Measurements from ENCODE around the gene ZER1.
"Not testable (repeated sequence)": the region's sequence is repeated elsewhere in the genome, so short reads cannot be mapped to it uniquely, and the experiment has no call there.

ZER1 gene

DNA sequence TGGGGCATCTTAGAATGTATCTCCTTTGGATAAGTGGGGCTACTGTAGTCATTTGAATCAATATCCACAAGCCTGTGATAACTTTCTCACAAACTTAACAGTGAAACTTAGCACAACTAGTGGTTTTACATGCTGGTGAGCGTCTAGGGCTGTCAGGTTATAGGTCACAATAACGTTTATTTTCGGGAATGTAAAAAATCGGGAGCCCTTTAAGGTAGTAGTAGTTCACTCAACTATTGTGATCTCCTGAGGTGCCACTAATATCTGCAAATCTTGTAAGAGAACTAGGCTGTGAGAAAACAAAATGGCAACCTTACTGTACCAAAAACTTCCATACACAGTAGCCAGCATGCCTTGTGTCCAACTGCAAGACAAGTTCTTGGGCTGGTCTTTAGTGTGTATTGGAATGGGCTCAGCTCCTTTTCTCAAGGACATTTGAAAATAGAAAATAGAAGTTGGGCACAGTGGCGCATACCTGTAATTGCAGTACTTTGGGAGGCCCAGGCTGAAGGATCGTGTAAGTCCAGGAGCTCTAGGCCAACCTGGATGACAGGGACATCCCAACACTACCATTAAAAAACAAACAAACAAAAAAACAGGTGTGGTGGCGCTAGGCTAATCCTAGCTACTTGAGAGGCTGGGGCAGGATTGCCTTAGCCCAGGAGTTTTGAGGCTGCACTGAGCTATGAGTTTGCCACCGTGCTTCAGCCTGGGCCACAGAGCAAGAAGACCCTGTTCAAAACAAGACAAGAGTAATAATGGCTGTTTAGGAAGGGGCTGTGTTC lies 74.6 kb downstream of the ZER1 start:
- in situ Hi-C loops (cut with MboI; ENCODE audit: low sequenced_read_pairs), result no loop called here
- DNase-seq (ENCODE audit: low spot score in 2 of 2), result no peak
- no peaks in the 10 kb centered on the region for H3K27me3 ChIP-seq (ENCODE audit: low read depth)
- no peak overlapping the region for H3K4me3 ChIP-seq
- no peaks in the 10 kb centered on the region for H3K9me3 ChIP-seq
- no peaks in the 10 kb centered on the region for H3K4me1 ChIP-seq
- peaks cover 48% of the 10 kb centered on the region for H3K36me3 ChIP-seq (replicated peaks)

- no peaks in the 10 kb centered on the region for H3K27me3 ChIP-seq (ENCODE audit: low read depth)
- no peaks in the 10 kb centered on the region for H3K9me3 ChIP-seq
- no peak overlapping the region for H3K4me3 ChIP-seq
- H3K4me1 ChIP-seq, result no peaks in the 10 kb centered on the region; the same call in 1 of the 2 replicates
- peaks cover 67% of the 10 kb centered on the region for H3K36me3 ChIP-seq (replicated peaks)
- no peak for DNase-seq (ENCODE audit: low spot score in 2 of 2)
- in situ Hi-C loops (cut with MboI; ENCODE audit: low sequenced_read_pairs), result loop anchor here (5.0 kb wide), 1 partner anchor 57 kb away; no protein-coding TSS in a partner anchor
Observed at GRCh38 chr9:128694344-128694743, 77.4 kb downstream of the ZER1 start.

DNA sequence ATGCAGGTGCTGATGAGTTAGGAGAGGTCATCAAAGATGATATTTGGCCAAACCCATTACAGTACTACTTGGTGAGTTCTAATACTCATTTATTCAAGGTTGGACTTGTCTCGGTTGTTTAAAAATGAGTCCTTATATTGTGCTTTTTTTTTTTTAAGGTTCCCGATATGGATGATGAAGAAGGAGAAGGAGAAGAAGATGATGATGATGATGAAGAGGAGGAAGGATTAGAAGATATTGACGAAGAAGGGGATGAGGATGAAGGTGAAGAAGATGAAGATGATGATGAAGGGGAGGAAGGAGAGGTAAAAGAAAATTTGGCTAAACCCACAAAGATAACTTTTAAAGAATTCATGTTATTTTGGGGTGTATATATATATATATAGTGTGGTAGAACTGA lies 78.0 kb downstream of the ZER1 start:
- not testable (repeated sequence) for H3K9me3 ChIP-seq; H3K4me3 ChIP-seq; H3K27me3 ChIP-seq (ENCODE audit: low read depth); DNase-seq (ENCODE audit: low spot score in 2 of 2); H3K4me1 ChIP-seq
- in situ Hi-C loops (cut with MboI; ENCODE audit: low sequenced_read_pairs), result loop anchor here (5.0 kb wide), 1 partner anchor 56 kb away; no protein-coding TSS in a partner anchor
- peaks cover 67% of the 10 kb centered on the region for H3K36me3 ChIP-seq (replicated peaks)

DNA sequence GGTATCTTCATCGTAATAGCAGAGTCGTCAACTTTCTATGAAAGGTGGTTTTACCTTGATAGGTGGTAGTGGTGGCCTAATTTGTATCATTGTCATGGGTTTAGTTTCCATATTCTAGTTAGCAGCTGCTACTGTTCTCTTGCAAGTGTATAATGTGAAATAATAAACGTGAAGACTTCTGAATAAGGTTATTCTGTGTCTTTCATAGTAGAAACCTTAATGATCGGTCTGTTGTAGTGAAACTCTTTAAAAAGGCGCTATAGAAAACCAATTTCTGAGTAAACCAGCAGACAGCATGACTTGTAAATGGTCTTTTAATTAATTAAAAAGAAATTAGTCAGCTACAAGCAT lies 81.1 kb downstream of the ZER1 start:
- in situ Hi-C loops (cut with MboI; ENCODE audit: low sequenced_read_pairs), result loop anchor here (5.0 kb wide), 1 partner anchor 53 kb away; no protein-coding TSS in a partner anchor
- Histone ChIP-seq H3K4me3 (peak overlapping the region; percentile 64), H3K9me3 (no peaks in the 10 kb centered on the region), H3K36me3 (replicated peaks) (peaks cover 62% of the 10 kb centered on the region), H3K4me1 (peaks cover 23% of the 10 kb centered on the region), H3K27me3 (ENCODE audit: low read depth) (no peaks in the 10 kb centered on the region)
- no peak for DNase-seq (ENCODE audit: low spot score in 2 of 2)

- peak in 1 of 2 experiments; percentile 71 for DNase-seq (ENCODE audit: low spot score in 2 of 2)
- Histone ChIP-seq H3K36me3 (replicated peaks) (peaks cover 56% of the 10 kb centered on the region), H3K9me3 (no peaks in the 10 kb centered on the region), H3K4me3 (peak overlapping the region; percentile 64), H3K27me3 (ENCODE audit: low read depth) (no peaks in the 10 kb centered on the region), H3K4me1 (peaks cover 23% of the 10 kb centered on the region)
- in situ Hi-C loops (cut with MboI; ENCODE audit: low sequenced_read_pairs), result loop anchor here (5.0 kb wide), 1 partner anchor 53 kb away; no protein-coding TSS in a partner anchor
Observed at GRCh38 chr9:128689820-128690683, 81.7 kb downstream of the ZER1 start.

DNA sequence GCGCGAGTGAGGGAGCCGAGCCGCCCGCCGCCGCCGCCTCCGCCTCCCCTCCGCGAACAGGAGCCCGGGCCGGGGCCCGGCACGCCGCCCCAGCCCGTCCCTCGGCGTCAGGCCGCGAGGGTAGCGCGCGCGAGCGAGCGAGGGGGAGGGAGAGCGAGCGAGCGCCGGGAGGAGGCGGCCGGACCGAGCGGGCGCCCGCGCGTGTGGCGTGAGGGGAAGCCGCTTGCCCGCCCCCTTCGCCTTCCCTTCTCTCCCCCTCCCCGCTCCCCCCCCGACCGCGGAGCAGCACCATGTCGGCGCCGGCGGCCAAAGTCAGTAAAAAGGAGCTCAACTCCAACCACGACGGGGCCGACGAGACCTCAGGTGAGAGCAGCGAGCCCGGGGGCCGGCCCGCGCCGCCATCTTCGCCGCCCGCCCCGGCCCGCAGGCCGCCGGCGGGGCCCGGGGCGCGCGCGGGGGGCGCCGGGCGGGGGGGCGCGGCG lies 82.4 kb downstream of the ZER1 start:
- peak in 1 of 2 experiments; percentile 59 for DNase-seq (ENCODE audit: low spot score in 2 of 2)
- H3K9me3 ChIP-seq, result no peaks in the 10 kb centered on the region
- no peaks in the 10 kb centered on the region for H3K27me3 ChIP-seq (ENCODE audit: low read depth)
- H3K4me1 ChIP-seq, result peaks cover 26% of the 10 kb centered on the region
- in situ Hi-C loops (cut with MboI; ENCODE audit: low sequenced_read_pairs), result no loop called here
- H3K4me3 ChIP-seq, result peak overlapping the region; percentile 43
- H3K36me3 ChIP-seq (replicated peaks), result peaks cover 58% of the 10 kb centered on the region

DNA sequence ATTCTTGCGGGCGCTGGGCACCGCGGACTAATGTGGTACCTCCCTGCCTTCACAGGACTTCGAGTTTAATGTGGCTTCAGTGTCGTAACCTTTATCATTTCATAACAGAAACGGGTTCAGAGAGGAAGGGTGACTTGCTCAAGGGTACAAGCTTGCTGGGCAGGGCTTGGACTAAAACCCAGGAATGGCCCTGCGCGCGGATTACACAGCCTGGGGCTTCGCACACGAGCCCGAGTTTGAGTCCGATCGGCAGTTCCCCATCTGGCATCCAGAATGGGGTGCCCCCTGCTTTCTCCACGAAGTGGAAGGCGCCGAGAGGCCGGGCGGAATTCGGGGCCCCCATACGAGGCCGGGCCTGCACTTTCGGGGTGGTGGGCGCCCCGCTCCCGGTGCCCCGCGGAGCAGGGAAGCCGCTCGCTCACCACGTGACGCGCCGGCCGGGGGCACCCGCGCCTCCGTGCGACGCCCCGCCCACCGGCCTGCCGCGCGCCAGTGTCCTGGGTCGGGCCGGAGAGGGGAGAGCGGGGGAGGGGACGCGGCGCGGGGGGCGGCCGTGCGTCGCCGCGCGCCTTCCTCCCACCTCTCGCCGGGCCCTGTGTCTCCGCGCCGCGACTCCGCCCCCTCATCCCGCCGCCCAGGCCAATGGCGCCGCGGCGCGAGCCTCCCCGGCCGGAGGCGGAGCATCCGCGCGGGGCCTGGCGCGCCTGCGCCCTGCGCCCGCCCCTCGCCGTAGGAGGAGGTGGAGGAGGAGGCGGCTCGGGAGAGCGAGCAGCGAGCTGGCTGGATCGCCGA lies 83.0 kb downstream of the ZER1 start, which contains the start of gene SET:
TSS of gene SET (plus strand) at position 722 of the 792 bp plus-strand sequence. CDS start 361 bp downstream, outside the sequence.
- no peaks in the 10 kb centered on the region for H3K27me3 ChIP-seq (ENCODE audit: low read depth)
- H3K9me3 ChIP-seq, result no peaks in the 10 kb centered on the region
- peak within 1 kb of the TSS; percentile 64 for H3K4me3 ChIP-seq
- peaks cover 51% of the 10 kb centered on the region for H3K36me3 ChIP-seq (replicated peaks)
- peaks cover 26% of the 10 kb centered on the region for H3K4me1 ChIP-seq
- peak; percentile 88 to 98 for DNase-seq (ENCODE audit: low spot score in 2 of 2)
- in situ Hi-C loops (cut with MboI; ENCODE audit: low sequenced_read_pairs), result no loop called here

DNA sequence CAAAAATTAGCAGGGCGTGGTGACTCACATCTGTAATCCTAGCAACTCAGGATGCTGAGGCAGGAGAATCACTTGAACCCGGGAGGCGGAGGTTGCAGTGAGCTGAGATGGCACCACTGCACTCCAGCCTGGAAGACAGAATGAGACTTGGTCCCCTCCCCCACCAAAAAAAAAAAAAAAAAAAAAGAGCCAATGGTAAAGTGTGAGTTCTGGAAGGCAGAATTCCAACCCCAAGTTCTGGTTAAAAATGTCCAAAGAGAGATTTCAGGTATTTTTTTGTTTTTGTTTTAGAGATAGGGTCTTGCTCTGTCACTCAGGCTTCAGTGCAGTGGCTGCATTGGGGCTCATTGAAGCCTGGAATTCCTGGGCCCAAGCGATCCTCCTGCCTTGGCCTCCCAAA lies 84.3 kb downstream of the ZER1 start:
- Histone ChIP-seq H3K36me3 (replicated peaks) (peaks cover 39% of the 10 kb centered on the region), H3K27me3 (ENCODE audit: low read depth) (no peaks in the 10 kb centered on the region), H3K4me3 (peak overlapping the region; percentile 44; the same call in 1 of the 2 replicates), H3K4me1 (peaks cover 32% of the 10 kb centered on the region), H3K9me3 (no peaks in the 10 kb centered on the region)
- no peak for DNase-seq (ENCODE audit: low spot score in 2 of 2)
- in situ Hi-C loops (cut with MboI; ENCODE audit: low sequenced_read_pairs), result no loop called here

DNA sequence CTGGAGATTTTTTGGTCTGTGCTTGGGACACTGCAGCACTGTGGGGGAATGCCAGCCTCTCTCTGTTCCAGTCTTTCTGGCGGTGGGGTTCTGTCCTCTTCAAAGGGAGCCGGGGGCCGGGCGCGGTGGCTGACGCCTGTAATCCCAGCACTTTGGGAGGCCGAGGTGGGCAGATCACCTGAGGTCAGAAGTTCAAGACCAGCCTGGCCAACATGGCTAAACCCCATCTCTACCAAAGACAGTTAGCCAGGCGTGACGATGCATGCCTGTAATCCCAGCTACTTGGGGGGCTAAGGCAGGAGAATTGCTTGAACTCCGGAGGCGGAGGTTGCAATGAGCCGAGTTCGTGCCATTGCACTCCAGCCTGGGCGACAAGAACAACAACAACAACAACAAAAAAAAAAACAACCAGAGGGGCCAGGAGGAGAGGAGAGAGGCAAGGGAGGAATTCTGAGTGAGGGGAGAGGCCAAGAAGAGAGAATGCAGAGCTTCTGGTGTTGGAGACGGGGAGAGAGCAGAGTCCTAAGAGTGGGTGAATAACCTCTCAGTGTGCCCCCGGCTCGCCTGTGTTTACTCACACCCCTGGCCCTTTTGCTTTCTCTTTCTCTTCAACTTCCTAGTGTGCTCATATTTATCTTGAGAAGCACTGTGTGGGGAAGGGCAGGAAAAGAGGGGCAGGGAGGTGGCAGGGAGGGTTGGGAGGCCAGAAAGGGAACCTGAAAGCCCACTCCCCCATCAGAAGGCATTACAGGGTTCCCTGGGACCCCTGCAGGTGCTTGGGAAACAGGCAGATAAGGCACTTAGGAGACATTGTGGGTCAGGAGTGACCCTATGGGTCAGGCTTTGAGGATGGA lies 85.9 kb downstream of the ZER1 start:
- H3K36me3 ChIP-seq (replicated peaks), result peaks cover 23% of the 10 kb centered on the region
- H3K27me3 ChIP-seq (ENCODE audit: low read depth), result no peaks in the 10 kb centered on the region
- no peaks in the 10 kb centered on the region for H3K9me3 ChIP-seq
- in situ Hi-C loops (cut with MboI; ENCODE audit: low sequenced_read_pairs), result no loop called here
- peak overlapping the region; percentile 61 for H3K4me3 ChIP-seq
- DNase-seq (ENCODE audit: low spot score in 2 of 2), result no peak
- H3K4me1 ChIP-seq, result peaks cover 32% of the 10 kb centered on the region

- Histone ChIP-seq H3K36me3 (replicated peaks) (peaks cover 16% of the 10 kb centered on the region), H3K9me3 (no peaks in the 10 kb centered on the region), H3K4me3 (peak overlapping the region; percentile 61), H3K4me1 (peaks cover 32% of the 10 kb centered on the region), H3K27me3 (ENCODE audit: low read depth) (no peaks in the 10 kb centered on the region)
- peak; percentile 90 to 91 for DNase-seq (ENCODE audit: low spot score in 2 of 2)
- in situ Hi-C loops (cut with MboI; ENCODE audit: low sequenced_read_pairs), result no loop called here
Observed at GRCh38 chr9:128684325-128685199, 87.2 kb downstream of the ZER1 start.

GRCh38 chr9:128684065-128684324 lies 87.7 kb downstream of the ZER1 start:
- peaks cover 16% of the 10 kb centered on the region for H3K36me3 ChIP-seq (replicated peaks)
- in situ Hi-C loops (cut with MboI; ENCODE audit: low sequenced_read_pairs), result no loop called here
- peaks cover 32% of the 10 kb centered on the region for H3K4me1 ChIP-seq
- peak overlapping the region; percentile 61 for H3K4me3 ChIP-seq
- H3K27me3 ChIP-seq (ENCODE audit: low read depth), result no peaks in the 10 kb centered on the region
- DNase-seq (ENCODE audit: low spot score in 2 of 2), result no peak
- no peaks in the 10 kb centered on the region for H3K9me3 ChIP-seq
